Subcutaneous abdominal adipose tissue (tissue), 5 donors: Measurements from ENCODE around the gene CLCN4.

ENCODE experiments used
- H3K27ac ChIP-seq: one replicate; pipeline ENCODE4 v1.7.0; 2013; ENCODE audit warnings: low read depth, mild to moderate bottlenecking, inconsistent platforms, low read length, moderate library complexity
- H3K27me3 ChIP-seq, 5 donors: one replicate each; pipeline ENCODE4 v1.7.0; 2013; ENCODE audit warnings: low read length in 5 of 5, inconsistent platforms in 1 of 5; ENCODE audit not compliant: control insufficient read depth in 5 of 5, insufficient read depth in 4 of 5
- H3K36me3 ChIP-seq, 5 donors: one replicate each; pipeline ENCODE4 v1.7.0; 2013; ENCODE audit warnings: low read length in 5 of 5; ENCODE audit not compliant: control insufficient read depth in 5 of 5, insufficient read depth in 5 of 5
- H3K4me1 ChIP-seq, 5 donors: one replicate each; pipeline ENCODE4 v1.7.0; 2013; ENCODE audit warnings: low read length in 5 of 5, mild to moderate bottlenecking in 3 of 5, moderate library complexity in 1 of 5; ENCODE audit not compliant: control insufficient read depth in 5 of 5, insufficient read depth in 5 of 5
- H3K4me3 ChIP-seq, 5 donors: one replicate each; pipeline ENCODE4 v1.7.0; 2013; ENCODE audit warnings: low read length in 5 of 5, low read depth in 1 of 5
- H3K9ac ChIP-seq, 5 donors: one replicate each; pipeline ENCODE4 v1.7.0; 2013; ENCODE audit warnings: low read length in 5 of 5, mild to moderate bottlenecking in 4 of 5, moderate library complexity in 3 of 5
- H3K9me3 ChIP-seq, 5 donors: one replicate each; pipeline ENCODE4 v1.7.0; 2013; ENCODE audit warnings: low read length in 5 of 5; ENCODE audit not compliant: control insufficient read depth in 5 of 5
- donor health status: healthy.
- donor health status: healthy.
- donor health status: healthy.
- donor health status: healthy.
- donor health status: healthy.

Gene CLCN4

GRCh38 chrX:10265775-10266174 is 109.0 kb downstream of the CLCN4 start:
- Histone ChIP-seq H3K27ac (no peak overlapping the region), H3K4me3 (no peak overlapping the region), H3K36me3 (no peaks in the 10 kb centered on the region), H3K9ac (no peak overlapping the region), H3K9me3 (peaks cover 0 to 7% (median 5%) of the 10 kb centered on the region in 5 donors), H3K4me1 (no peaks in the 10 kb centered on the region), H3K27me3 (peaks cover 0 to 5% (median 0%) of the 10 kb centered on the region in 5 donors)

DNA sequence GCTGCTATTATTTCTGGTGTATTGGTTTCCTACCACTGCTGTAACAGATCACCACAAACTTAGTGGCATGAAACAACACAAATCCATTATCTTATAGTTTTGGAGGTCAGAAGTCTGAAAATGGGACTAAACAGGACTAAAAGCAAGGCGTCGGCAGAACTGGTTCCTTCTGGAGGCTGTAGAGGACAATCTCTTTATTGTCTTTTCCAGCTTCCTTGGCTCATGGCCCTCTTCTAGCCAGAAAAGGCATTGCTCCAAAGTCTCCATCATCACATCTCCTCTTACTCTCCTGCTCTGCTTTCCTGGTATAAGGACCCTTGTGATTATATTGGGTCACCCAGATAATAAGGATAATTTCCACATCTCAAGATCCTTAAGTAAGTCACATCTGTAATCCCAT is 121.9 kb downstream of the CLCN4 start:
- Histone ChIP-seq H3K4me1 (peaks cover 0 to 7% (median 0%) of the 10 kb centered on the region in 5 donors), H3K9me3 (no peaks in the 10 kb centered on the region), H3K36me3 (no peaks in the 10 kb centered on the region), H3K27ac (no peak overlapping the region), H3K27me3 (peaks cover 0 to 9% (median 2%) of the 10 kb centered on the region in 5 donors), H3K9ac (no peak overlapping the region), H3K4me3 (no peak overlapping the region)

GRCh38 chrX:10280071-10280470 is 123.3 kb downstream of the CLCN4 start:
- no peak overlapping the region for H3K27ac ChIP-seq
- no peaks in the 10 kb centered on the region for H3K9me3 ChIP-seq
- H3K9ac ChIP-seq, result no peak overlapping the region
- no peak overlapping the region for H3K4me3 ChIP-seq
- H3K36me3 ChIP-seq, result no peaks in the 10 kb centered on the region
- peaks cover 0 to 9% (median 2%) of the 10 kb centered on the region in 5 donors for H3K27me3 ChIP-seq
- peaks cover 0 to 7% (median 0%) of the 10 kb centered on the region in 5 donors for H3K4me1 ChIP-seq

- Histone ChIP-seq H3K4me1 (peaks cover 0 to 7% (median 0%) of the 10 kb centered on the region in 5 donors), H3K9ac (no peak overlapping the region), H3K4me3 (no peak overlapping the region), H3K27ac (no peak overlapping the region), H3K36me3 (no peaks in the 10 kb centered on the region), H3K9me3 (no peaks in the 10 kb centered on the region), H3K27me3 (peaks cover 0 to 9% (median 0%) of the 10 kb centered on the region in 5 donors)
These were observed 125.7 kb downstream of the CLCN4 start for GRCh38 chrX:10282490-10282889.

DNA sequence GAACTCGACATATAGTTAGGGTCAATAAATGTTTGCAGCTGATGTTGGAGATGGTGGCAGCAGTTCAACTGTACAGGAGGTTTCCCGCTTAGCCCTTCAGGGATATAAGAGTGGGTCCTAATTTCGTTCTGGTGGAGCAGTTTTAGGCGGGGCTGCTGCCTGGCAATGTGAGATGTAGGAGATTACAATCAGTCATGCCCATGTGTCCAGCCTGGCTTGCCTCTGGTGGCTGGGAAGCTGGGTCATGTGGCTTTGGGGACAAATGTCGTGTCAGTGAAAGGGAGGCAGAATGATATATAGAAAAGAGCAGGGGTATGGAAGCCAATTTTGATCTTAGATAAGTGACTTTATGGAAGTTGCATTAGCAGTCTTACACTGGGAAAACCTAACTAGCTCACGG is 129.4 kb downstream of the CLCN4 start:
- no peak overlapping the region for H3K9ac ChIP-seq
- H3K36me3 ChIP-seq, result no peaks in the 10 kb centered on the region
- no peak overlapping the region for H3K27ac ChIP-seq
- H3K27me3 ChIP-seq, result peaks cover 0 to 6% (median 0%) of the 10 kb centered on the region in 5 donors
- H3K9me3 ChIP-seq, result peaks cover 0 to 8% (median 1%) of the 10 kb centered on the region in 5 donors
- no peak overlapping the region for H3K4me3 ChIP-seq
- peaks cover 0 to under 1% (median 0%) of the 10 kb centered on the region in 5 donors for H3K4me1 ChIP-seq
